ENCODE data around the gene EIF4G1.

EIF4G1 gene

DNA sequence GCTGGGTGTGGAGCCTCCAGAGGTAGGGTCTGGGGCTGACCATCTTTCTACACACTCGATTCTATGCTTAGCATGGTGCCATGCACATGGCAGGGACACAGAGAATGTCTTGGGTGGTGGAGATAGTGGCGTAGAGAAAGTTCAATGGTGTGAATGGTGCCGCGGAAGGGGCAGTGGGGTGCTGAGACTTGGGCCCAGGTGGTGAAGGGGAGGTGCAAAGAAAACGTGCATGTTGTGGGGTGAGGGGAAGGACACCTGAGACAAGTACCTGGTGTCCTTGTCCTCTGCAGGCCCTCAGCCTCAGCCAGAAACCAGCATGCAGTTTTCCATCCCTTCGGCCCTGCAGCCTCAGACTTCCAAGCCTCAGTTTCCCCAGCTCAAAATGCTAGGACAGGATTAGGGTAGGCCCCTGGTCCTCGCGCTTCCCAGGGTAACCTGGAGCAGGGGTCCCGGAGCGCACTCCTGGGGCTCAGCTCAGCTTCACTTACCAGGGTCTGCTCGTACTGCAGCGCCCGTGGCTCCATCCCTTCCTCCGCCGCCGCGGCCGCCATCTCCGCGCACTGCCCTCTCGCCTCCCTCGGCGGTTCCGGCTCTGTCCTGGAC is 46.6 kb downstream of the EIF4G1 start:
- TF ChIP-seq, protein P1, sequence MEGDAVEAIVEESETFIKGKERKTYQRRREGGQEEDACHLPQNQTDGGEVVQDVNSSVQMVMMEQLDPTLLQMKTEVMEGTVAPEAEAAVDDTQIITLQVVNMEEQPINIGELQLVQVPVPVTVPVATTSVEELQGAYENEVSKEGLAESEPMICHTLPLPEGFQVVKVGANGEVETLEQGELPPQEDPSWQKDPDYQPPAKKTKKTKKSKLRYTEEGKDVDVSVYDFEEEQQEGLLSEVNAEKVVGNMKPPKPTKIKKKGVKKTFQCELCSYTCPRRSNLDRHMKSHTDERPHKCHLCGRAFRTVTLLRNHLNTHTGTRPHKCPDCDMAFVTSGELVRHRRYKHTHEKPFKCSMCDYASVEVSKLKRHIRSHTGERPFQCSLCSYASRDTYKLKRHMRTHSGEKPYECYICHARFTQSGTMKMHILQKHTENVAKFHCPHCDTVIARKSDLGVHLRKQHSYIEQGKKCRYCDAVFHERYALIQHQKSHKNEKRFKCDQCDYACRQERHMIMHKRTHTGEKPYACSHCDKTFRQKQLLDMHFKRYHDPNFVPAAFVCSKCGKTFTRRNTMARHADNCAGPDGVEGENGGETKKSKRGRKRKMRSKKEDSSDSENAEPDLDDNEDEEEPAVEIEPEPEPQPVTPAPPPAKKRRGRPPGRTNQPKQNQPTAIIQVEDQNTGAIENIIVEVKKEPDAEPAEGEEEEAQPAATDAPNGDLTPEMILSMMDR (IDR thresholded peaks at IDR 0.05; ENCODE audit: low read depth, low read length, missing control alignments), result no peak
- DNase-seq (ENCODE audit: low read depth), result no peak
- H3K4me3 ChIP-seq (ENCODE audit: low read depth, low read length), result peak overlapping the region; percentile 90

DNA sequence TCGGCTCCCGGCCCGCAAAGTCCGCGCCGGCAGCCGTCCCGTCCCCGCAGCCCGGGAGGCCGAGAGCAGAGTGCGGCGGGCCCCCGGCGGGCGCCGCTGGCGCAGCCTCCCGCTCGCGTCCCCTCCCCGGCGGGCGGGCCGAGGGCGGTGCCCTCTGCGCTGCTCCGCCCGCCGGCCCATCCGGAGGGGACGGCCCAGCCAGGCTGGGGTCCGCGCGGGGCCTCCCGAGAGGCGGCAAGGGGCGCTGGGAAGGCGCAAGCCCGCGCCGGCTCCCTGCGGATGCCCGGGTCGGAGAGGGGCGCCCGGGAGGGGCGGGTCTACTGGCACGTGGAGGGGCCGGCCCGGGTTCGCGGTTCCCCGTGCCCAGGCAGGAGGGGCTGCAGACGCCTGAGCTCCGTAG is 47.1 kb downstream of the EIF4G1 start, which contains the start of the genes CLCN2 and POLR2H:
Gene CLCN2 (minus strand): TSS at position 74 of the 400 bp plus-strand sequence. CDS start 126 bp downstream, outside the sequence.
Gene POLR2H (plus strand): TSS at position 179 of the 400 bp plus-strand sequence. CDS start 1,783 bp downstream, outside the sequence.
- TF ChIP-seq, protein P1 (IDR thresholded peaks at IDR 0.05; ENCODE audit: low read depth, low read length, missing control alignments), result no peak
- DNase-seq (ENCODE audit: low read depth), result no peak
- H3K4me3 ChIP-seq (ENCODE audit: low read depth, low read length), result peak within 1 kb of the TSS; percentile 90

DNA sequence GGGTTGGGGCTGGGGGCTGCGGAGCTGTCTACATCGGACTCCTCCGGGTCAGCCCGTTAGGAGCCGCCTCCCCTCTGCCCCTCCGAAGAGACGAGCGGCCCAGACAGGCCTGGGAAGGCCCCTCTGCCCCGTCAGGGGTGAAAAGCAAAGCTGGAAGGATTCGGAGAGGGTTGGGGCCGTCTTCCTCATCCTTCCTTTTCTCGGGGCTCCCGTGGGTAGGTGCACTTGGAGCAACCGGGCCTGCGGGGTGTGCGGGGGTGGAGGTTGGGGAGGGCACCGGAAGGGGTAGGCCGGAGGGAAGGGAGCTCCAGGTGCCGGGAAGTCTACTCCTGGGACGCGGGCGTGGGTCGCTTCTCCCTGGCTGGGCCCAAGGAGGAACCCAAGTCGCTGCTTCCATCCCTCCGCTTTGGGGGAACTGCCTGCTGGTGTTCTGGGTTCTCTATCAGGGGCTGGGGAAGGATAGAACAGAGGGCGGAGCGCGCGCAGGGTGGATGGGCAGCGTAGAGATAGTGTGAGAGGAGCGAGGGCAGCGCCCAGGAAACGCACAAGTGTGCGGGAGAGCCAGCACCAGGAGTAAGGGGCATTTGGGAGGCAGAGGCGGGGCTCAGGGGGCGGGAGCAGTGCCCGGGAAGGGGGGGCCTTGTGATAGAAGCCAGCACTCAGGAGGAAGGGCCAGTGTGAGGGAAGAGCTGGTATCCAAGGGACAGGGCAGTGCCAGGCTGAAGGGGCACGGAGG is 47.7 kb downstream of the EIF4G1 start:
- peak overlapping the region; percentile 90 for H3K4me3 ChIP-seq (ENCODE audit: low read depth, low read length)
- TF ChIP-seq, protein P1 (IDR thresholded peaks at IDR 0.05; ENCODE audit: low read depth, low read length, missing control alignments), result no peak
- no peak for DNase-seq (ENCODE audit: low read depth)

DNA sequence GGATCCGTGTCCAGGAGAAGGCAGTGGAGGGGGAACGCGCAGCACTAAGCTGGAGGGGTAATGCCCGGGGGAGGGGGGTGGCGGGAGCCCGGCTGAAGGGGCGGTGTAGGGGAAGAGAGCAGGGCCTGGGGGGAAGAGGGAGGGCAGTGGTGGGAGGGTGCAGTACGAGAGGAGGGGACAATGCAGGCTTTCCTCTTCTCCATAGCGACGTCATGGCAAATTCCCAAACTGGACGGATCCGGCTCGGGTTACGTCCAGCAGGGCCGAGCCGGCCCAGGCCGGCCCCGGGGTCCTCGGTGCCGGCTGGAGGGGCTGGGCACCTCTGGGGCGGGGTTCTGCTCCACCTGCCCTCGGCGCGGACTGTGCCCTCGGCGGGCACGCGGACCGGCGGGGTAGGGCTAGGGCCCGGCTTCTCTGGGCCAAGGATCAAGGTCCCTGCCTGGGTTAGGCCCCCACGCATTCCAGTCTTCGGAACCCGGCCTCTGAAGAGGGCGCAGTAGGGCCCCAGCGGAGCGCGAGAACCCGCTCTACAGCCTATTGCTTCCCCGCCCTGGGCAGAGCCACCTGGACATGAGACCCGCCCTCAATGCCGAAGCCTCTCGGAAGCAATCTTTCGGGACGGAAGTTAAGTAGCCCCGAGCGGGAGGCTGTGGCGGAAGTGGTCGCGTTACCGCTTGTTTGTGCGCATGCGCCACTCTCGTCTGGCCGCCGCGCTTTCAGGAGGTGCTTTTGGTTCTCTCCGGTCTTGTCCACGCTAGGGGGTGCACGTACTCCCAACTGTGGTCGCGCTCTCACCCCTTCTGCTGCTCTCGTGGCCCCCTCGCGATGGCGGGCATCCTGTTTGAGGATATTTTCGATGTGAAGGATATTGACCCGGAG is 48.5 kb downstream of the EIF4G1 start:
- peak; percentile 95 for DNase-seq (ENCODE audit: low read depth)
- peak overlapping the region; percentile 90 for H3K4me3 ChIP-seq (ENCODE audit: low read depth, low read length)
- TF ChIP-seq, protein P1 (IDR thresholded peaks at IDR 0.05; ENCODE audit: low read depth, low read length, missing control alignments), result peak; percentile 64

GRCh38 chr3:184366619-184367289 is 52.3 kb downstream of the EIF4G1 start:
- H3K4me3 ChIP-seq (ENCODE audit: low read depth, low read length), result no peak overlapping the region
- no peak for DNase-seq (ENCODE audit: low read depth)
- TF ChIP-seq, protein P1 (IDR thresholded peaks at IDR 0.05; ENCODE audit: low read depth, low read length, missing control alignments), result no peak

- no peak overlapping the region for H3K4me3 ChIP-seq (ENCODE audit: low read depth, low read length)
- DNase-seq (ENCODE audit: low read depth), result no peak
- TF ChIP-seq, protein P1 (IDR thresholded peaks at IDR 0.05; ENCODE audit: low read depth, low read length, missing control alignments), result no peak
These were observed 53.7 kb downstream of the EIF4G1 start for GRCh38 chr3:184368116-184368515.
